Activated CD8-positive, alpha-beta memory T cell treated with anti-CD3 and anti-CD28 coated beads for 48 hours (primary cell): ENCODE data around the gene CYP27C1.
"Not testable (repeated sequence)": the region's sequence is repeated elsewhere in the genome, so short reads cannot be mapped to it uniquely, and the experiment has no call there.

Source experiments
- DNase-seq, 3 experiments: peaks; one replicate each; pipeline ENCODE4 v3.0.0-alpha.2; 2020; ENCODE audit warnings: low read depth in 2 of 3, low spot score in 2 of 3

Gene CYP27C1

GRCh38 chr2:127173057-127173456, 47.0 kb downstream of the CYP27C1 start:
- no peak for DNase-seq

- DNase-seq: no peak
These were observed 47.8 kb downstream of the CYP27C1 start for GRCh38 chr2:127172306-127172705.

- DNase-seq: no peak
These were observed 49.5 kb downstream of the CYP27C1 start for GRCh38 chr2:127170452-127171197.

GRCh38 chr2:127170021-127170420, 50.1 kb downstream of the CYP27C1 start:
- no peak for DNase-seq

- no peak for DNase-seq
These were observed 50.9 kb downstream of the CYP27C1 start for GRCh38 chr2:127169066-127169660.

- no peak for DNase-seq
These were observed 53.8 kb downstream of the CYP27C1 start for GRCh38 chr2:127166231-127166860.

GRCh38 chr2:127165539-127165935, 54.6 kb downstream of the CYP27C1 start:
- DNase-seq: no peak

GRCh38 chr2:127164761-127165538, 55.1 kb downstream of the CYP27C1 start:
- DNase-seq: no peak

GRCh38 chr2:127163921-127164320, 56.2 kb downstream of the CYP27C1 start:
- DNase-seq: no peak

GRCh38 chr2:127163090-127163406, 57.1 kb downstream of the CYP27C1 start:
- DNase-seq: not testable (repeated sequence)

GRCh38 chr2:127162261-127163089, 57.6 kb downstream of the CYP27C1 start:
- no peak for DNase-seq

GRCh38 chr2:127161176-127162136, 58.6 kb downstream of the CYP27C1 start:
- no peak for DNase-seq

- DNase-seq: no peak
These were observed 59.4 kb downstream of the CYP27C1 start for GRCh38 chr2:127160676-127161075.

GRCh38 chr2:127159543-127159942, 60.6 kb downstream of the CYP27C1 start:
- no peak for DNase-seq

- no peak for DNase-seq
These were observed 61.3 kb downstream of the CYP27C1 start for GRCh38 chr2:127158614-127159290.

GRCh38 chr2:127157651-127158485, 62.2 kb downstream of the CYP27C1 start:
- no peak for DNase-seq

GRCh38 chr2:127157114-127157513, 63.0 kb downstream of the CYP27C1 start:
- DNase-seq: no peak

- DNase-seq: no peak
These were observed 64.2 kb downstream of the CYP27C1 start for GRCh38 chr2:127155947-127156346.
